ENCODE measurements around the gene COX6B2.

- TF ChIP-seq RCOR1 (IDR thresholded peaks at IDR 0.05; ENCODE audit: low read length): no peak
- TF ChIP-seq CTCF (IDR thresholded peaks at IDR 0.05): no peak
- no peak for TF ChIP-seq RXRA (IDR thresholded peaks at IDR 0.05; ENCODE audit: borderline replicate concordance, low read depth)
- TF ChIP-seq EP300 (IDR thresholded peaks at IDR 0.05; ENCODE audit: borderline replicate concordance in 1 of 2, low read depth in 1 of 2, low read length in 1 of 2): no peak
Observed at GRCh38 chr19:55333870-55334269, 20.6 kb downstream of the COX6B2 start.
